Bronchial epithelial cell (primary cell): ENCODE data around the gene TRIM52. TPM values are rescaled to one million over a fixed set of nuclear protein-coding genes. Genes with fewer than 3 reads are reported as not detected.
"Not testable (repeated sequence)": the region's sequence is repeated elsewhere in the genome, so short reads cannot be mapped to it uniquely, and the experiment has no call there.

ENCODE experiments used
- DNase-seq: peaks from one replicate; pipeline ENCODE4 v3.0.0-alpha.2; 2010; ENCODE audit warnings: low read depth
- FAIRE-seq: peaks from 2 replicates; lab custom pipeline; 2011; peaks lifted over from hg19 to GRCh38; lab: Jason Lieb, UNC
- H3K27me3 ChIP-seq: 2 replicates; pipeline ENCODE4 v1.5.1; 2011; ENCODE audit warnings: low read length; ENCODE audit not compliant: control insufficient read depth, insufficient read depth
- H3K36me3 ChIP-seq: 2 replicates; pipeline ENCODE4 v1.5.1; 2011; ENCODE audit warnings: low read length; ENCODE audit not compliant: control insufficient read depth, insufficient read depth
- H3K4me3 ChIP-seq: 2 replicates; pipeline ENCODE4 v1.5.1; 2011; ENCODE audit warnings: mild to moderate bottlenecking, low read depth, low read length, control low read depth
- CTCF ChIP-seq: IDR thresholded peaks from 2 replicates; pipeline ENCODE4 v1.5.1; 2011; ENCODE audit warnings: mild to moderate bottlenecking, moderate library complexity, low read length, control low read depth, inconsistent platforms; ENCODE audit not compliant: insufficient read depth, severe bottlenecking
- total RNA-seq: library from RNA; depleted of rRNA; stranded (reverse); fragments of >200 nt; gene quantifications from 2 replicates; pipeline ENCODE4 v1.2.1, GENCODE V29; 2014

The TRIM52 gene
- 1.3 and 2.2 TPM in 2 replicates for total RNA-seq

DNA sequence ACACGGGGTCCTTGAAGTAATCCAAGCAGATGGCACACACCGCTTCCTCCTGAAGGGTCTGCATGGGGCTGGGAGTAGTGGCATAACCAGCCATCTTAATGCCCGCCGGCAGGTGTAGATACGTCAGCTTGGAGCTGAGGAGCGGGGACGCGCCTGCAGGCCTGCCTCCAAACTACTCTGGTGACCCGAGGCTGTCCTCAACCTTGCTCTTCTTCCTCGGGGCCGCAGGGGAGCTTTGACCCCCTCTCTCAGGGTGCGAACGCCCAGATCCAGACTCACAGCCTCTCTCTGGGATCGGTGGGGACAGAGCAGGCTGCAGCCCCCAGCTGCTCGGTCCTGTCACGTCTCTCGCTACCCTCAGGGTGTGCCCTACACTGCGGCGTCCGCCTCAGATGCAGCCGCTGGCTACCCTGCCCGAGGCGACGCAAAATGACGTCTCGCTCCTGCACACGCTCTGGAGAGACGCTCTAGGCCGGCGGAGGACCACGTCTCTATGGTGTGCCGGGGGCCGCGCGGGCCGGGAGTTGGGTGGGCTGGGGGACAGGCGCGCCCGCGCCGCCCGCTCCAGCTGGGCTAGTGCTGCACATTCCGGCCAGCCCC, at the start of gene TRIM52:
TSS of gene TRIM52 (minus strand) at position 424 of the 600 bp plus-strand sequence. CDS start at position 94, 330 bp downstream.
- no peak for TF ChIP-seq CTCF
- H3K36me3 ChIP-seq = peaks cover 4% of the 10 kb centered on the region
- peak; percentile 69 for DNase-seq
- no peak for FAIRE-seq
- H3K4me3 ChIP-seq = peak within 1 kb of the TSS; percentile 74
- no peaks in the 10 kb centered on the region for H3K27me3 ChIP-seq

DNA sequence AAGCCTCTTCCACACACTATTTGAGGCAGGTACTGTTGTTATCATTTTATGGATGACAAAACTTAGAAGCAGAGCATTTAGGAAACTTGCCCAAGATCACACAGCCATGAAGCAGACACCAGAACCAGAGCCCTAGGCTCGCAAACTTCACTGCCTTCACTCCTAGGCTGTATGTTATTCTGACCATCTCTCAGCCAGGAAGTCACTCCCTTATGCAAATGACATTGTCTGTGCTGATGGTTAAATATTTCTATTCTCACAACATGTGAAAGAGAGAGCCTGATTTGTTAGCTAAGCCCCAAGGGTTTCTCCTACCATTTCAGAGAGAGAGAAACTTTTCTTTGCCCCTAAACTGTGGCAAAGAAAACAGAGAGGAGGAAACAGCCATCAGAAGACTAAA, 26.4 kb upstream of the TRIM52 start:
- H3K4me3 ChIP-seq, DNase-seq, FAIRE-seq, H3K27me3 ChIP-seq, H3K36me3 ChIP-seq: not testable (repeated sequence)

GRCh38 chr5:181285962-181286705, 25.2 kb upstream of the TRIM52 start:
- not testable (repeated sequence) for H3K27me3 ChIP-seq, H3K36me3 ChIP-seq, FAIRE-seq, H3K4me3 ChIP-seq, DNase-seq

GRCh38 chr5:181283841-181284755, 23.2 kb upstream of the TRIM52 start:
- DNase-seq, H3K36me3 ChIP-seq, H3K4me3 ChIP-seq, H3K27me3 ChIP-seq, FAIRE-seq: not testable (repeated sequence)

- FAIRE-seq (no peak), DNase-seq (no peak)
- no peaks in the 10 kb centered on the region for H3K36me3 ChIP-seq
- H3K27me3 ChIP-seq = no peaks in the 10 kb centered on the region
- no peak for TF ChIP-seq CTCF
- no peak overlapping the region for H3K4me3 ChIP-seq
These were observed 22.4 kb upstream of the TRIM52 start for GRCh38 chr5:181283347-181283746.

DNA sequence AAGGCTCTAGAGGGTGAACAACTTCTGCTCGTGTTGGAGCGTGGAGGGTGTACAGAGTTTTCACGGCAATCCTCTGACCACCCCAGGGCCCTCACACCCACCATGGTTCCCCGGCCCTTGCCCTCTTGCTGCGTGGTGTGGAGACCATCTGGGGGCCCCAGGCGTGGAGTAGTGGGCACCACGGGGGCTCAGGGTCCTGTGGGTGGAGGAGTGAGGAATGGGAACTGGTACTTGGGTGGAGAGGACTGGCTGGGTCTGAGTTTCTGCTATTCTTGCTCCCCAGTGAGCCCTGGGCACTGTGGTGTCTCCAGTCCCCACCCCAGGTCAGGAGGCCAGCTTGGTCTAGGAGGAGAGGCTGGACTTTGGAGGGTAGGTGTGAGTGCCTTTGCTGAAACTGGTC, 21.9 kb upstream of the TRIM52 start:
- TF ChIP-seq CTCF = no peak

GRCh38 chr5:181282415-181282814, 21.5 kb upstream of the TRIM52 start:
- DNase-seq, FAIRE-seq: not testable (repeated sequence)

More for the DNA sequence above, 21.9 kb upstream of the TRIM52 start:
- no peaks in the 10 kb centered on the region for H3K27me3 ChIP-seq
- no peaks in the 10 kb centered on the region for H3K36me3 ChIP-seq
- no peak overlapping the region for H3K4me3 ChIP-seq
- FAIRE-seq = no peak
- no peak for DNase-seq

More at GRCh38 chr5:181282415-181282814, 21.5 kb upstream of the TRIM52 start:
- H3K36me3 ChIP-seq, H3K27me3 ChIP-seq, H3K4me3 ChIP-seq: not testable (repeated sequence)
